HG03378 (cell line): Measurements from ENCODE around the gene OR2J3.
"Not testable (repeated sequence)": the region's sequence is repeated elsewhere in the genome, so short reads cannot be mapped to it uniquely, and the experiment has no call there.

ENCODE experiments used
- ATAC-seq: cut with Tn5 transposase; IDR thresholded peaks from one replicate; pipeline ENCODE4 v1.9.1; 2021; ENCODE audit warnings: mild to moderate bottlenecking, moderate library complexity; ENCODE audit not compliant: unreplicated experiment

Gene OR2J3

GRCh38 chr6:29107758-29108157 lies at the start of gene OR2J3:
OR2J3 (plus strand) TSS chr6:29108058; CDS start chr6:29111891, 3,833 bp downstream.
- ATAC-seq: no peak

GRCh38 chr6:29071831-29072723 lies 35.8 kb upstream of the OR2J3 start:
- no peak for ATAC-seq

DNA sequence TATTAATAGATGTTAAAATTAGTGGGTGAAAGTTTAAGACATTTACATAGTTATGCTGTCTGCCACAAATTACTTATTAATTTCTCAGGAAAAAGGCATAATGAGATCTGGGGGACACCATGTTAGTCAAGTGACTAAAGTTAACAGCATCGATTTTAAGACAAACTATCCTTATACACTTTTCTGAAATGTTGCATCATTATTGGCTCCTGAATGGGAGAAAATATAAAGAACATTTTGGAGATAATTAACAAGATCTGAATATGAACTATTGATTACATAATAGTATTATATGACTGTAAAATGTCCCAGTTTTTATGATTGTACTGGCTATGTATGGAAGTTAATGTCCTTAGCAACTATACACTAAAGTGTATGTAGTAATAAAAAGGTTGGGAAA lies 28.7 kb upstream of the OR2J3 start:
- ATAC-seq: no peak

- ATAC-seq: no peak
Observed at GRCh38 chr6:29081312-29081711, 26.5 kb upstream of the OR2J3 start.

- ATAC-seq: no peak
Observed at GRCh38 chr6:29082457-29082856, 25.4 kb upstream of the OR2J3 start.

- no peak for ATAC-seq
Observed at GRCh38 chr6:29087213-29087612, 20.6 kb upstream of the OR2J3 start, which contains the start of gene OR2B3. OR2B3 (minus strand) TSS chr6:29087313; CDS start chr6:29087248, 65 bp downstream.

DNA sequence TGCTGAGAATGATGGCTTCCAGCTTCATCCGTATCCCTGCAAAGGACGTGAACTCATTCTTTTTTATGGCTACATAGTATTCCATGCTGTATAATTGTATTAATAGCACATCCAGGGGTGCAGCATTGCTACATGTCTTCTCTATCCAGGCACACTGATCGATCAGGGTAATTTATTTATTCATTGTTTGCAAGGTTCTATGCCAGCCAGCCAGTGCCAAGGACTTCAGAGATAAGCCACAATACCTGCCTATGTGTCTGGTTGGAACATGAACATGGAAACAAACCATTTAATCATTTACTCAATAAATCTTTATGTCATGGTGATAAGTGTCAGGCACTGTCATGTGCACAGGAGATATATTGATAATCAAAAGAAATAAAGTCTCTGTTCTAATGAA lies 14.9 kb upstream of the OR2J3 start:
- no peak for ATAC-seq

DNA sequence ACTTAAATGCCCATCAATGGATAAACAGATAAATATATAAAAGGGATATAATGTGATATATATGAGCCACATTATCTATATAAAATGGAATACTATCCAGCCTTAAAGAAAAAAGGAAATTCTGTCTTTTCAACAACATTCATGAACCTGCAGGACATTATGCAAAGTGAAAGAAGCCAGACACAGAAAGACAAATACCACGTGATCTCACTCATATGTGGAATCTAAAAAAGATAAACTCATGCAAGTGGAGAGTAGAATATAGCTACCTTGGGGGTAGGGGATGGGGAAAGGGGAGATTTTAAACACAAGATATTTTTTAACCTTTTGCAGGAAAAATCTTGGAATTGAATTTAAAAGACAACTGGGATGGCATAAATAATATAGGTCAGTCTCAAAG lies 10.1 kb upstream of the OR2J3 start:
- no peak for ATAC-seq

- ATAC-seq: no peak
Observed at GRCh38 chr6:29099190-29099589, 8.7 kb upstream of the OR2J3 start, which contains the start of gene OR2J1. OR2J1 (plus strand) TSS chr6:29099490; CDS start chr6:29100943, 1,453 bp downstream.

DNA sequence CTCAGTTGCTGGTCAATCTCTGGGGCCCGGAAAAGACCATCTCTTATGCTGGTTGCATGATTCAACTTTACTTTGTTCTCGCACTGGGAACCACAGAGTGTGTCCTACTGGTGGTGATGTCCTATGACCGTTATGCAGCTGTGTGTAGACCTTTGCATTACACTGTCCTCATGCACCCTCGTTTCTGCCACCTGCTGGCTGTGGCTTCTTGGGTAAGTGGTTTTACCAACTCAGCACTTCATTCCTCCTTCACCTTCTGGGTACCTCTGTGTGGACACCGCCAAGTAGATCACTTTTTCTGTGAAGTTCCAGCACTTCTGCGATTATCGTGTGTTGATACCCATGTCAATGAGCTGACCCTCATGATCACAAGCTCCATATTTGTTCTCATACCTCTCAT lies 4.3 kb downstream of the OR2J3 start:
- ATAC-seq: no peak

- not testable (repeated sequence) for ATAC-seq
Observed at GRCh38 chr6:29114964-29115363, 7.1 kb downstream of the OR2J3 start.

DNA sequence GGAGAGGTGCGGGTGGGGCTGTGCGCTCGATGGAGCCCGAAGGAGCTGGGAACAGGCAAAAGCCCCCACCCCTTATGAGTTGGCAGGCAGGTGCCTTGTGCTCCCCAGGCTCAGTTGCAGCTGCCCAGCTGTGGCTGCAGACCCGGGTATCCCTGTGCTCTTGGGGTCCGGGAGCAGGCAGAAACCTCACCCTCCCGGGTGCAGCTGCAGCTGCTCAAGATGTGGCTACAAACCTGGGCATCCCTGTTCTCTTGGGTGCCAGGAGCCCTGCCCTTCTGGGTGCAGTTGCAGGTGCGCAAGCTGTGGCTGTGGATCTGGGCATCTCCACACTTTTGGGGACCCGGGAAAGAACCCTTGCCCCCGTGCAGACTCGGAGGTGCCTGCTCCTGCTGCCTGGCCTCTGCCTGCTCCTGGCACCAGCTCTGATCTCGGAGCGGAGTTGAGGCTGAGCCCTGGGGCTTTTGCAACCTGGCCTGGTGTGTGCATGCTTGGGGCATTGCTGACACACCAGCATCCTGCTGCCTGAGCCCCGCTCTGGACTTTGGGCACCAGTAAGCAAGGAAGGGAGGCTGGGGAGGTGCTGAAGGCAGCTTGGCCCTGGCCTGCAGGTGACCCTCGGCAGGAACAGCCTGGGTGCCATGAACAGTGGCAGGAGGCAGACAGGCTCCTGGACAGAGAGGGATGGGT lies 21.6 kb downstream of the OR2J3 start:
- no peak for ATAC-seq

GRCh38 chr6:29130644-29131043 lies 22.8 kb downstream of the OR2J3 start:
- ATAC-seq: no peak

GRCh38 chr6:29131691-29132090 lies 23.8 kb downstream of the OR2J3 start:
- ATAC-seq: no peak

GRCh38 chr6:29137724-29138123 lies 29.9 kb downstream of the OR2J3 start:
- ATAC-seq: no peak

DNA sequence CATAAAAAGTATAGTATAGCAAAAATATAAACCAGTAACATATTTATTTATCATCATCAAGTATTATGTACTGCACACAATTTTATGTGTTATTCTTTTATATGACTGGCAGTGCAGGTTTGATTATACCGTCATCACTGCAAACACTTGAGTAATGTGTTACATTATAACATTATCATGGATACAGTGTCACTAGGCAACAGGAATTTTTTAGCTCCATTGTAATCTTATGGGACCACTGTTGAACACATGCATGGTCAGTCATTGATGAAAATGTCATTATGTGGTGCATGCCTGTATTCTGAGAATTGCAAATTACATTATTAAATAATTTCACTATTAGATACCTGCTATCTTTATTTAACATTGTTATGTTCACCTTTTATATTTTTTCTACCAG lies 33.7 kb downstream of the OR2J3 start:
- no peak for ATAC-seq

- no peak for ATAC-seq
Observed at GRCh38 chr6:29142309-29142708, 34.5 kb downstream of the OR2J3 start.

- ATAC-seq: no peak
Observed at GRCh38 chr6:29146179-29146578, 38.3 kb downstream of the OR2J3 start.

GRCh38 chr6:29147074-29147473 lies 39.2 kb downstream of the OR2J3 start:
- no peak for ATAC-seq

- ATAC-seq: not testable (repeated sequence)
Observed at GRCh38 chr6:29149444-29149843, 41.6 kb downstream of the OR2J3 start.

GRCh38 chr6:29153083-29153482 lies 45.2 kb downstream of the OR2J3 start:
- ATAC-seq: no peak

DNA sequence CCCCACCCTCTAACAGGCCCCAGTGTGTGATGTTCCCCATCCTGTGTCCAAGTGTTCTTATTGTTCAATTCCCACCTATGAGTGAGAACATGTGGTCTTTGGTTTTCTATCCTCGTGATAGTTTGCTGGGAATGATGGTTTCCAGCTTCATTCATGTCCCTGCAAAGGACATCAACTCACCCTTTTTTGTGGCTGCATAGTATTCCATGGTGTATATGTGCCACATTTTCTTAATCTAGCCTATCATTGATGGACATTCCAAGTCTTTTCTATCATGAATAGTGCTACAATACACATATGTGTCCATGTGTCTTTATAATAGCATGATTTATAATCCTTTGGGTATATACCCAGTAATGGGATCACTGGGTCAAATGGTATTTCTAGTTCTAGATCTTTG lies 47.3 kb downstream of the OR2J3 start:
- ATAC-seq: not testable (repeated sequence)
